Left lung (tissue), 10 donors: ENCODE data around the gene MMP21. TPM values are rescaled to one million over a fixed set of nuclear protein-coding genes. Genes with fewer than 3 reads are reported as not detected.
A peak's percentile ranks its signal among the peaks of the same experiment; 100 is the strongest.

Experiments
- ATAC-seq: fragments of 200-7000 bp; cut with Tn5 transposase; one replicate; pipeline ENCODE4 v1.9.1; 2020; ENCODE audit warnings: moderate library complexity
- DNase-seq, 4 donors: peaks; one replicate each; pipeline ENCODE4 v3.0.0-alpha.2; 2013 to 2020
- H3K27ac ChIP-seq, 2 donors: fragments of 200-600 bp; sonication (generic) in 1 of 2; one replicate each; pipeline versions ENCODE4 v1.5.0 to v1.8.0; 2020 to 2021
- H3K27me3 ChIP-seq, 2 donors: fragments of 200-600 bp; sonication (generic) in 1 of 2; one replicate each; pipeline versions ENCODE4 v1.5.0 to v1.8.0; 2020 to 2021
- H3K36me3 ChIP-seq, 2 donors: fragments of 200-600 bp; sonication (generic) in 1 of 2; one replicate each; pipeline versions ENCODE4 v1.5.0 to v1.8.0; 2020 to 2021
- H3K4me1 ChIP-seq, 2 donors: fragments of 200-600 bp; one replicate each; pipeline ENCODE4 v1.8.0; 2021
- H3K4me3 ChIP-seq, 2 donors: fragments of 200-600 bp; sonication (generic) in 1 of 2; one replicate each; pipeline versions ENCODE4 v1.5.0 to v1.8.0; 2020 to 2021; ENCODE audit warnings: mild to moderate bottlenecking in 1 of 2
- H3K9me3 ChIP-seq, 2 donors: fragments of 200-600 bp; sonication (generic) in 1 of 2; one replicate each; pipeline versions ENCODE4 v1.5.0 to v1.8.0; 2020 to 2021
- CTCF ChIP-seq, 2 donors: fragments of 200-600 bp; sonication (generic) in 1 of 2; IDR thresholded peaks; one replicate each; pipeline versions ENCODE4 v1.5.0 to v1.8.0; 2021; ENCODE audit warnings: antibody characterized with exemption in 2 of 2
- intact Hi-C, 2 donors: fragments of 100-400 bp; cut with DNase I; formaldehyde crosslinking; loops; one replicate each; pipeline versions ENCODE4 v1.11.2 to v1.14.2; 2022
- polyA plus RNA-seq, 6 donors: library from polyadenylated mRNA; unstranded; fragments of 120-200 nt; gene quantifications; one replicate each; pipeline ENCODE4 v1.2.1, GENCODE V29; 2013; ENCODE audit not compliant: insufficient read length in 6 of 6
- total RNA-seq, 2 donors: library from RNA; stranded (reverse); fragmentation: NEBNext Ultra II Directional; extraction: Animal tissue kit (Norgen Biotek cat#: 25700); gene quantifications; one replicate each; pipeline ENCODE4 v1.2.1, GENCODE V29; 2021
- donor health status: DM: no; HTN: yes; CAD: no.
- donor health status: DM: no; HTN: no; CAD: no.

The MMP21 gene
- total and polyA plus RNA-seq, 8 donors, result 0.13 to 1.2 (median 0.70) TPM

- Histone ChIP-seq H3K4me3 (no peak overlapping the region), H3K36me3 (peaks cover 0 to 1% of the 10 kb centered on the region in 2 donors), H3K27ac (no peak overlapping the region), H3K9me3 (no peaks in the 10 kb centered on the region), H3K4me1 (no peaks in the 10 kb centered on the region), H3K27me3 (peaks cover 0 to 24% of the 10 kb centered on the region in 2 donors)
- DNase-seq (peak in 1 of 4 donors; percentile 53), ATAC-seq (no peak)
- no peak for TF ChIP-seq CTCF (IDR thresholded peaks at IDR 0.05)
- intact Hi-C loops, result no loop called here
These were observed 3.3 kb downstream of the MMP21 start for GRCh38 chr10:125772112-125772863.

GRCh38 chr10:125770844-125771243 lies 4.8 kb downstream of the MMP21 start:
- H3K27ac ChIP-seq, result no peak overlapping the region
- no peaks in the 10 kb centered on the region for H3K9me3 ChIP-seq
- no peaks in the 10 kb centered on the region for H3K4me1 ChIP-seq
- DNase-seq (no peak), ATAC-seq (no peak)
- H3K27me3 ChIP-seq, result peaks cover 0 to 24% of the 10 kb centered on the region in 2 donors
- no peak overlapping the region for H3K4me3 ChIP-seq
- intact Hi-C loops, result no loop called here
- peaks cover 0 to 14% of the 10 kb centered on the region in 2 donors for H3K36me3 ChIP-seq
- no peak for TF ChIP-seq CTCF (IDR thresholded peaks at IDR 0.05)

- no peak for TF ChIP-seq CTCF (IDR thresholded peaks at IDR 0.05)
- Histone ChIP-seq H3K4me1 (no peaks in the 10 kb centered on the region), H3K27me3 (peaks cover 0 to 11% of the 10 kb centered on the region in 2 donors), H3K9me3 (no peaks in the 10 kb centered on the region), H3K4me3 (no peak overlapping the region), H3K36me3 (peaks cover 0 to 30% of the 10 kb centered on the region in 2 donors), H3K27ac (peak overlapping the region in 1 of 2 donors; percentile 5)
- ATAC-seq (no peak), DNase-seq (peak in 1 of 4 donors; percentile 49)
- intact Hi-C loops, result no loop called here
These were observed 6.4 kb downstream of the MMP21 start for GRCh38 chr10:125769175-125769574.

- H3K9me3 ChIP-seq, result no peaks in the 10 kb centered on the region
- peaks cover 0 to 39% of the 10 kb centered on the region in 2 donors for H3K36me3 ChIP-seq
- no peak overlapping the region for H3K4me3 ChIP-seq
- peak overlapping the region in 1 of 2 donors; percentile 54 for H3K27ac ChIP-seq
- ATAC-seq, result peak; percentile 70
- peaks cover 0 to 2% of the 10 kb centered on the region in 2 donors for H3K27me3 ChIP-seq
- intact Hi-C loops, result no loop called here
- TF ChIP-seq CTCF (IDR thresholded peaks at IDR 0.05), result no peak
- no peaks in the 10 kb centered on the region for H3K4me1 ChIP-seq
- DNase-seq, result peak in 2 of 4 donors; percentile 56 to 70
These were observed 7.3 kb downstream of the MMP21 start for GRCh38 chr10:125768219-125768855.

GRCh38 chr10:125766511-125766910 lies 9.1 kb downstream of the MMP21 start:
- no peak for TF ChIP-seq CTCF (IDR thresholded peaks at IDR 0.05)
- no peak overlapping the region for H3K4me3 ChIP-seq
- intact Hi-C loops, result no loop called here
- H3K27me3 ChIP-seq, result no peaks in the 10 kb centered on the region
- H3K4me1 ChIP-seq, result no peaks in the 10 kb centered on the region
- H3K9me3 ChIP-seq, result no peaks in the 10 kb centered on the region
- DNase-seq (no peak), ATAC-seq (no peak)
- no peak overlapping the region for H3K27ac ChIP-seq
- H3K36me3 ChIP-seq, result peaks cover 0 to 57% of the 10 kb centered on the region in 2 donors
